GM12891 (cell line): ENCODE data around the gene MS4A1.

Experiments used
- PAX5 ChIP-seq: IDR thresholded peaks from 2 replicates; pipeline ENCODE4 v1.6.1; 2011; ENCODE audit warnings: low read length, moderate library complexity, mild to moderate bottlenecking; ENCODE audit not compliant: insufficient read depth, severe bottlenecking
- POLR2A ChIP-seq: IDR thresholded peaks from 2 replicates; pipeline ENCODE4 v1.6.1; 2011; ENCODE audit warnings: low read depth, low read length, control low read depth
- POLR2AphosphoS5 ChIP-seq: IDR thresholded peaks from 2 replicates; pipeline ENCODE4 v1.6.1; 2011; ENCODE audit warnings: low read depth, low read length, control low read depth
- POU2F2 ChIP-seq: IDR thresholded peaks from 2 replicates; pipeline ENCODE4 v1.6.1; 2011; ENCODE audit warnings: low read depth, mild to moderate bottlenecking, control low read depth, low read length, moderate library complexity
- SPI1 ChIP-seq: IDR thresholded peaks from 2 replicates; pipeline ENCODE4 v1.6.1; 2011; ENCODE audit warnings: low read depth, low read length, control low read depth
- TAF1 ChIP-seq: IDR thresholded peaks from 2 replicates; pipeline ENCODE4 v1.6.1; 2011; ENCODE audit warnings: low read depth, low read length, control low read depth

- TF ChIP-seq TAF1 (no peak), POLR2A (no peak), POLR2AphosphoS5 (no peak), PAX5 (no peak), SPI1 (no peak), POU2F2 (no peak)
Observed at GRCh38 chr11:60511393-60511792, 55.7 kb downstream of the MS4A1 start.
